GM10266 (cell line): ENCODE measurements around the gene ZMAT3.
"Not testable (repeated sequence)": the region's sequence is repeated elsewhere in the genome, so short reads cannot be mapped to it uniquely, and the experiment has no call there.

Source experiments
- DNase-seq: peaks from one replicate; pipeline ENCODE4 v3.0.0; 2012; ENCODE audit errors: extremely low spot score
- TF ChIP-seq, protein P1 (sequence below): IDR thresholded peaks from 2 replicates; pipeline ENCODE4 v1.5.1; 2012; ENCODE audit warnings: mild to moderate bottlenecking, low read depth; ENCODE audit not compliant: control insufficient read depth, insufficient read depth; ENCODE audit errors: missing control alignments

The ZMAT3 gene

DNA sequence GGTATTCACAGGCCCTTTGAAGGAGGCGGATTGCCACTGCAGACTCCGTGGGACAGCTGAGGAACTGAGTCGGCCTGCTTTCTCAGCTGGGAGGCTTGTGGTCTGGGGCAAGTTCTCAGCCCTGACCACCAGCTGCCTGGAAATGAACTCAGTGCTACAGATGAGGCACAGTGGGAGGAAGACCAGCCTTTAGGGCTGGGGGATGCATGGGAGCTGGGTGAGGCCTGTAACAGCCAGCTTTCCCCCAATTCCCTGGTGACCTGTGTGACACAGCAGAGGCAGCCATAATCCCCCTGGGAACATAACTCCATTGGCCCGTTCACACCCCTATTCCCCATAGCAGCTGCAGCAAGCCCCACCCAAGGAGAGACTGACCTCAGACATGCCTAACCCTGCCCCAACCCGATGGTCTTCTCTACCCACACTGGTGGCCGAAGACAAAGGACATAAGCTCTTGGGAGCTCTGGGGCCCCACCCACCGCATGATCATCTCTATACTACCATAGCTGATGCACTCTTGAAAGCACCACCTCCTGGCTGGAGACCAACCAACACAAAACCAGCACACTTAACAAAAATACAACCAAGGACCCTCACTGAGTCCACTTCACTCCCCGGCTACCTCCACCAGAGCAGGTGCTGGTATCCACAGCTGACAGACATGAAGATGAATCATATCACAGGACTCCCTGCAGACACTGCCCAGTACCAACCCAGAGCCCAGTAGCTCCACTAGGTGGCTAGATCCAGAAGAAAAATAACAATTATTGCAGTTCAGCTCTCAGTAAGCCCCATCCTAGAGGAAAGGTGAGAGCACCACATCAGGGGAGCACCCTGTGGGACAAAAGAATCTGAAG lies 24.9 kb downstream of the ZMAT3 start:
- peak; percentile 64 for DNase-seq
- TF ChIP-seq, protein P1, sequence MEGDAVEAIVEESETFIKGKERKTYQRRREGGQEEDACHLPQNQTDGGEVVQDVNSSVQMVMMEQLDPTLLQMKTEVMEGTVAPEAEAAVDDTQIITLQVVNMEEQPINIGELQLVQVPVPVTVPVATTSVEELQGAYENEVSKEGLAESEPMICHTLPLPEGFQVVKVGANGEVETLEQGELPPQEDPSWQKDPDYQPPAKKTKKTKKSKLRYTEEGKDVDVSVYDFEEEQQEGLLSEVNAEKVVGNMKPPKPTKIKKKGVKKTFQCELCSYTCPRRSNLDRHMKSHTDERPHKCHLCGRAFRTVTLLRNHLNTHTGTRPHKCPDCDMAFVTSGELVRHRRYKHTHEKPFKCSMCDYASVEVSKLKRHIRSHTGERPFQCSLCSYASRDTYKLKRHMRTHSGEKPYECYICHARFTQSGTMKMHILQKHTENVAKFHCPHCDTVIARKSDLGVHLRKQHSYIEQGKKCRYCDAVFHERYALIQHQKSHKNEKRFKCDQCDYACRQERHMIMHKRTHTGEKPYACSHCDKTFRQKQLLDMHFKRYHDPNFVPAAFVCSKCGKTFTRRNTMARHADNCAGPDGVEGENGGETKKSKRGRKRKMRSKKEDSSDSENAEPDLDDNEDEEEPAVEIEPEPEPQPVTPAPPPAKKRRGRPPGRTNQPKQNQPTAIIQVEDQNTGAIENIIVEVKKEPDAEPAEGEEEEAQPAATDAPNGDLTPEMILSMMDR: peak; percentile 2

DNA sequence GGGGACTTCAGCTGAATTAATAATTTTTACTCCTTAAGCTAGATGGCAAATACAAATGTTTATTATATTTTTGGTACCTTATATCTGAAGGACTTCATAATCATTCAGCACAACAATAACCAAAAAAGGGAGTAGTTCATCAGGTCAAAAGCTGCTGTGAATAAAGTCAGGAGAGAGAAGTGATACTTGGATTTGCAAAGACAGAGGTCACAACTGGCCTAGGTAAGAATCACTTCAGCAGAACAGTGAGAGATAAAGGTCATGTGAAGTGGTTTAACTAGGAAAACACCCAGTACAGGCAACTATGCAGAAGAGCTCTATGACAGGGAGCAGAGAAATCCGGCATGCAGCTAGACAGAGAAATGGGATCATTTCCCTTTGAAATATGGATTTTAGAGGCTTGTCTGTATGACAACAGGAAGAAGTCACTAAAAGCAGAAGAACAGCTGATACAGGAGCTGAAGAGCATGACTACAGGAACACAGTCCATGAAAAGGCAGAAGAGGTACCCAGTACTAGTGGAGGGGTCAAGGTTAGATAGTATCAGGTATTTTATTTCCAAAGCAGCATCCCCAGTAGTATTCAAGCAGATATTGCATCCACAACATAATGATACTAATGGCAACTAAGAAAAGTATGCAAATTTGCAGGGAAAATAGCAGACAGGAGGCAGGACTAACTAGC lies 25.7 kb downstream of the ZMAT3 start:
- TF ChIP-seq, protein P1: no peak
- DNase-seq: no peak

- not testable (repeated sequence) for DNase-seq
These were observed 32.7 kb downstream of the ZMAT3 start for GRCh38 chr3:179038899-179039251.

DNA sequence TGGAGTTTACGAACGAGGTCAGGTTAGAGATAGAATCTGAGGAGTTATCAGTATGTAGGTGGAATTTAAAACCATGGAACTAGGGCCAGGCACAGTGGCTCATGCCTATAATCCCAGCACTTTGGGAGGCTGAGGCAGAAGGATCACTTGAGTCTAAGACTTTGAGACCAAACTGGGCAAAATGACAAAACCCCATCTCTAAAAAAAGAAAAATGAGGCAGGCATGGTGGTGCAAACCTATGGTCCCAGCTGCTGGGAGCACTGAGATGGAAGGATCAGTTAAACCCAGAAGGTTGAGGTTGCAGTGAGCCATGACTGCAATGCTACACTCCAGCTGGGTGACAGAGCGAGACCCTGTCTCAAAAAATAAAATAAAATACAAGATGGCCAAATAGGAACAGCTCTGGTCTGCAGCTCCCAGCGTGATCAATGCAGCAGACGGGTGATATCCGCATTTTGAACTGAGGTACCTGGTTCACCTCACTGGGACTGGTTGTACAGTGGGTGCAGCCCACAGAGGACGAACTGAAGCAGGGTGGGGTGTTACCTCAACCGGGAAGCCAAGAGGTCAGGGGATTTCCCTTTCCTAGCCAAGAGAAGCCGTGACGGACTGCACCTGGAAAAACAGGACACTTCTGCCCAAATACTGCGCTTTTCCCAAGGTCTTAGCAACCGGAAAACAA lies 33.3 kb downstream of the ZMAT3 start:
- TF ChIP-seq, protein P1: no peak
- no peak for DNase-seq

GRCh38 chr3:179037351-179037750 lies 34.3 kb downstream of the ZMAT3 start:
- no peak for DNase-seq
- TF ChIP-seq, protein P1: no peak

- TF ChIP-seq, protein P1: no peak
- no peak for DNase-seq
These were observed 34.8 kb downstream of the ZMAT3 start for GRCh38 chr3:179036626-179037300.

GRCh38 chr3:179036226-179036625 lies 35.4 kb downstream of the ZMAT3 start:
- TF ChIP-seq, protein P1: no peak
- no peak for DNase-seq
